Mammary microvascular endothelial cell (primary cell): ENCODE measurements around the gene PRRT1B. TPM values are rescaled to one million over a fixed set of nuclear protein-coding genes. Genes with fewer than 3 reads are reported as not detected.

Experiments used
- total RNA-seq: library from RNA; depleted of rRNA; stranded (reverse); fragments of >200 nt; gene quantifications from 2 replicates; pipeline ENCODE4 v1.2.3, GENCODE V29; 2015

PRRT1B gene
- not detected in 2 replicates for total RNA-seq

GRCh38 chr9:131545003-131545785 lies at the start of gene PRRT1B:
PRRT1B (plus strand) TSS chr9:131545523; CDS start chr9:131545616, 93 bp downstream.

DNA sequence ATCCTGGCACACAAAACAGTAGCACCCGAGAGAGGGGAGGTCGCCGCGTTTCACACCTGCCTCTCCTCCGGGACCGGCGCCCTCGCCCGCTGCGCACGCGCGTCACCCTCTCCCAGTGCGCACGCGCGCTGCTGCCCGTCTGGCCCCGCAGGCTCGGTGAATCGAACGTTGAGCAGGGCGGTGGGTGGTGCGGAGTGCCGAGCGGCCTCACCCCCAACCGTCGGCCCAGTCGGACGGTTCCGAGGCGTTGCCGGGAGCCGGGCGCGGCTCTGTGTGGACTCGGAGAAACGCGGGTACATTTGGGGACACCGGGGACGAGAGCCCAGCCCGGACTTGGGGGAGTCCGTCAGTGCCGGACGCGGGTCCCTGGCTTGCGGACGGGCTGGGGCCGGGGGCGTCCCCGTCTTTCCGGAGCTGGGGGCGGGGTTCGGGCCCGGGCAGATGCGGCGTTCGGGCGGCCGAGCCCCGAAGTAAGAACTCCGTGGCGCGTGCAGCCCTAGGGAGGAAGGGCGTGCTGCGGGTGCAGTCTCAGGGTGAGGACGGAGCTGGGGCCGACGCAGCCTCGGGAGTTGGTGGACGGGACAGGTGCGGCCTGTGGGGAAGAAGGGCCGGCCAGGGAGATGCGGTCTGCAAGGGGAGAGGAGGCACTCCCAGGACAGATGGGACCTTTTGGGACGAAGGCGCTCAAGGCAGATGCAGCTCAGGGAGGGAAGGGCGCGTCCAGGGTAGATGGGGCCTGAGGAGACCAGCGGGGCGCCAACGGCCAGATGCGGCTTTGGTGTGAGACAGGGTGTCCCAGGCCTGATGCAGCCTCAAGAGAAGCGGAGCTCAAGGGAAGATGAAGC lies 42.3 kb upstream of the PRRT1B start, which contains the start of gene POMT1:
POMT1 (plus strand) TSS at position 138 of the 845 bp plus-strand sequence. CDS start 1,301 bp downstream, outside the sequence.

DNA sequence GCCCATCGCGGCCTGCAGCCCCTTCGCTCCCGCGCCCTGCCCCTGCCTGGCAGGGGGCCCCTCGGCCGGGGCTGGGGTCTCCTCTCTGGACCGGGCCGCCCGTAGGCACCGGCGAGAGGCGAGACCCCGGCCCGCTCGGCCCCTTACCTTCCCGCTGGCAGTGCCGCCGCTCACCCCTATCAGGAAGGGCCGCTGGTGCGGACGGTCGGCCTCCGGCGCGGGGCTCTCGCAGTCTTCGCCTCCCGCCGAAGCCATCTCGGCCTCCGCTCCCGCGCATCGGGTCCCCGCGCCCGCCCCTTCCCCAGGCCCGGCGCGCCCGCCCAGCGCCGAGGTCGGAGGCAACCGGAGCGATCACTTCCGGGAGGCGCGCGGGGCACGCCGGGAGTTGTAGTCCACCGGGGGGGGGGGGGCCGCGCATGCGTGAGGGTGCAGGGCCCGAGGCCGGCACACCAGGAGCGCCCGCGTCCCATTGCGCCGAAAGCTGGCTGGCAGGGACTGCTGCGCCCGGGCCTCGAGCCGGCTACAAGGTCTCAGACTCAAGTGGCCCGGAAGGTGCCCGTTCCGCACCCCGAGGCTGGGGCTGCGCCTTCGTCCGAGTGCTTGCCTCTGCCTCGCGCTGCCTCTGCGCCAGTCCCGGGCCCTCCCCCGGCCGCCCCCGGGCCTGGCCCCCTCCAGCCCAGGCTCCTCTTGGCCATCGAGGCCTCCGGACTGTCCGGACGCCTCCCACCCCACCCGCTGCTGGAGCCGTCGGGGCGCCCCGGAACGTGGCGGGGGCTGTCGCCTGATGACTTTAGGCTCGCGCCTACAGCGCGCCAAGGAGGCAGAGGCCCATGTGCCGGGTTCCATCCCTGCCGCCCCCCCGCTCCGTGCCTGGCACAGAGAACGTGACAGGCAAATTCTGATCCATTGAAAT lies 14.1 kb upstream of the PRRT1B start, which contains the start of gene UCK1:
UCK1 (minus strand) TSS at position 344 of the 913 bp plus-strand sequence; CDS start at position 255, 89 bp downstream.

Other genes starting within 250 kb of the PRRT1B start
- 64.0 and 69.1 TPM in 2 replicates for gene PRRC2B, start 151.4 kb upstream of the PRRT1B start, total RNA-seq
- 24.9 and 43.3 TPM in 2 replicates for gene POMT1, start 42.6 kb upstream of the PRRT1B start, total RNA-seq
- gene UCK1, start 14.3 kb upstream of the PRRT1B start, total RNA-seq, result 22.5 and 25.4 TPM in 2 replicates
- gene RAPGEF1, start 194.6 kb downstream of the PRRT1B start, total RNA-seq, result 66.6 and 81.0 TPM in 2 replicates